SK-MEL-5 (cell line): ENCODE results near the gene DPP9. TPM values are rescaled to one million over a fixed set of nuclear protein-coding genes. Genes with fewer than 3 reads are reported as not detected.
"Not testable (repeated sequence)": the region's sequence is repeated elsewhere in the genome, so short reads cannot be mapped to it uniquely, and the experiment has no call there.

Source experiments
- DNase-seq: peaks from one replicate; pipeline ENCODE4 v3.0.0-alpha.2; 2016; ENCODE audit warnings: low read depth, low spot score
- in situ Hi-C: cut with HindIII; loops from 2 replicates; pipeline ENCODE4 v1.10.0; 2016; ENCODE audit warnings: low sequenced_read_pairs, high pct_unique_total_duplicates, low pct_unique_long_range_greater_than_20kb
- total RNA-seq: library from RNA; depleted of rRNA; stranded (reverse); fragments of >200 nt; shearing (Covaris generic); gene quantifications from 2 replicates; pipeline ENCODE4 v1.2.3, GENCODE V29; 2014

DPP9 gene
- total RNA-seq, 1 experiment from 2014 or later, result 34.4 TPM

DNA sequence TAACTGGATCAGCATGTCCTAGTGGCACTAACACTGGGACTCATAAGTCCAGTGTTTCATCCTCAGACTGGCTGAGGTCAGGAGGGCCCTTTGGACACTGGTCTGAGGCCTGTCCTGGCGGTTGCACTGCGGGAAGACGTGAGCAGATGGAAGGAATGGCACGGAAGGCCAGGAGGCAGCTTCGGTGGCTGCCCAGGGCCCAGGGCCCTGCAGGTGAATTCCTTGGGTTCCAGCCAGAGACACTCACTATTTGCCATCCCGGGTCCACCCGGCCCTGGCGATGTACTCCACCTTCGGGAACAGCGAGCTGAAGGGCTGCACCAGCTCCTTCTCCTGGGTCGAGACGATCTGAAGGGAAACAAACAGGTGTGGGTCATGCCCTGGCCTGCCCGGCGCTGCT, 26.3 kb downstream of the DPP9 start:
- DNase-seq, result no peak
- in situ Hi-C loops, result no loop called here

GRCh38 chr19:4695224-4695731, 28.4 kb downstream of the DPP9 start:
- in situ Hi-C loops, result no loop called here
- no peak for DNase-seq

DNA sequence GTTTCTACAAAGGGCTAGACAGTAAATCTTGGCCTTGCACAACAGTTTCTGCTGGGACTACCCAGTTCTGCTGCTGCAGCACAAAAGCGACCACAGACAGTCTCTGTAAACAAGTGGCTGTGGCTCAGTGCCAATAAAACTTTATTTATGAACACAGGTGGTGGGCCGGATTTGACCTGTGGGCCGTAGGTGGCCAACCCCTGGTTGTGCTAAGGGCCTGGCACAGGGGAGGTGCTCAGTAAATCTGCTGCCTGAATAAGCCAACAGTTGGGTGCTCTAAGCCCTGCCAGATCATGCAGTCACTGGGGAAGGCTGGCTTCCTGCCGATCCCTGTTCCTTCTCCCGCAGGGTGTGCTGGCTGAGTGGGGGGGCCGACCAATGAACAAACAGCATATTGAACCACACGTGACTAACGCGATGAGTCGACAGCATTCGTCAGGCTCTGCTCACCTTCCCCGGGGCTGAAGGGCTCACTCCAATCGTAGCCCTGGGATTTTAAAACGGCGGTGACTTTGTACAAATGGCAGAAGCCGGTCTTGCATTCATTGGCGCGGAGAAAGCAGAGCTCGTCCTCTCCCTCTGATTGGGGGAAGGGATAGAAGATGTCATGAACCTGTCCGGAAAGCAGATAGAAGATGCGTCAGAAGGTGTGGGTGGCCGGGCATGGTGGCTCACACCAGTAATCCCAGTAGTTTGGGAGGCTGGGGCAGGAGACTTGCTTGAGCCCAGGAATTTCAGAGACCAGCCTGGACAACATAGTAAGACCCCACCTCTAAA, 29.2 kb downstream of the DPP9 start:
- in situ Hi-C loops, result no loop called here
- peak; percentile 80 for DNase-seq

- DNase-seq, result no peak
- in situ Hi-C loops, result no loop called here
These were observed 30.0 kb downstream of the DPP9 start for GRCh38 chr19:4693471-4694121.

DNA sequence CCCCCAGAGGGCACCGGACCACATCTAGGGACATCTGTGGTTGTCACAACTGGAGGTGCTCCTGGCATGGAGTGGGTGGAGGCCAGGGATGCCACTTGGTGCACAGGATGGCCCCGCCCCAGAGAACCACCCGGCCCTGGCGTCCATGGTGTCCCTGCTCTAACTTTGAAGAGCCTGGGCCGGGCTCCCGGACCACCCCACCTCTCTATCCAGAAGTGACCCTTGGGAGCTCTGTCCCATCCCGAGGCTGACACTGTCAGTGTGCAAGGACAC, 30.6 kb downstream of the DPP9 start:
- in situ Hi-C loops, result no loop called here
- DNase-seq, result no peak

DNA sequence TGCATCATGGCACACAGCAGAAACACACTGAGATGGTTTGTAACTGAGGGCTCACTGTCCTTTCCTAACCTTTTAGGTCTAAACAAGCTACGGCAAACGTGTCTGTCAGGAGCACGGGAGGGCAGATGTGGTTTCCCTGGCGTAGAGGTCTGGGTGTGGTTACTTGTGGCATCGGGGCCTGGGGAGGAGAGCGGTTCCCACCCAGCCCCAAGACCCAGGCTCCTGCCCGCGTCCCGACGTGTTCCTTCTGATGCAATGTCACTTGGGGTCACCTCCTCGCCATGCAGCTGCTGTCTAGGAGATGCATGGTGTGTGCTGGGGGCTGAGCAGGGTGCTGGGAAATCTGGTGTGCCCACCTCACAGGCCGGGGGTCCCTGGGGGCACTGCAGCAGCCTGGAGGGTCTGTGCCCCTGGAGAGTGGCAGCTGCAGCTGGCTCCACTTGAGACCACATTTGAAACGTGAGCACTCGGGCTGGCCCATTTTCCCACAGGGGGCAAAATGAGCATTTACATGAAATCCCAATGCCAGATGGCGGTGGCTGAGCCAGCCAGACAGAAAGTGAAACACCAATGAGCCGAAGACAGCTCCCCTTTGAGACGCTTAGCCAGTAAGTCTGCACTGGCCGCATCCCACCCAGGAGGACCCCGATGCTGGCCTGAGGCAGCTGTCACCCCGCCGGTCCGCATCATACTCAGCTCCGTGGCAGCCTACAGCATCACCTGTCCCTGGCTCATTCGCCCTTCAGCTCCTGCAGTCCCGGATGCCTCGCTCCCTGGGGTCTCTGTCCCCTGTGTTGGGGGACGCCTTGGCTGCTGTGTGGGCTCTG, 31.2 kb downstream of the DPP9 start:
- DNase-seq, result no peak
- in situ Hi-C loops, result no loop called here

- in situ Hi-C loops, result no loop called here
- peak; percentile 23 for DNase-seq
These were observed 32.3 kb downstream of the DPP9 start for GRCh38 chr19:4691373-4691772.

- in situ Hi-C loops, result no loop called here
- DNase-seq, result peak; percentile 22
These were observed 33.3 kb downstream of the DPP9 start for GRCh38 chr19:4690361-4690760.

- in situ Hi-C loops, result no loop called here
- no peak for DNase-seq
These were observed 34.2 kb downstream of the DPP9 start for GRCh38 chr19:4689403-4689802.

- no peak for DNase-seq
- in situ Hi-C loops, result no loop called here
These were observed 35.1 kb downstream of the DPP9 start for GRCh38 chr19:4688587-4688986.

GRCh38 chr19:4687396-4687795, 36.2 kb downstream of the DPP9 start:
- in situ Hi-C loops, result no loop called here
- DNase-seq, result no peak

GRCh38 chr19:4686700-4687099, 36.9 kb downstream of the DPP9 start:
- in situ Hi-C loops, result no loop called here
- no peak for DNase-seq

- no peak for DNase-seq
- in situ Hi-C loops, result no loop called here
These were observed 39.1 kb downstream of the DPP9 start for GRCh38 chr19:4684312-4685095.

GRCh38 chr19:4682417-4683200, 41.0 kb downstream of the DPP9 start:
- in situ Hi-C loops, result no loop called here

GRCh38 chr19:4680021-4680420, 43.6 kb downstream of the DPP9 start:
- DNase-seq, in situ Hi-C loops: not testable (repeated sequence)

More at GRCh38 chr19:4682417-4683200, 41.0 kb downstream of the DPP9 start:
- no peak for DNase-seq

GRCh38 chr19:4678881-4679790, 44.5 kb downstream of the DPP9 start:
- in situ Hi-C loops, result no loop called here
- DNase-seq, result peak; percentile 50
